Mesothelial cell of epicardium (in vitro differentiated cells): Measurements from ENCODE around the gene AOPEP. TPM values are rescaled to one million over a fixed set of nuclear protein-coding genes. Genes with fewer than 3 reads are reported as not detected.

Source experiments
- DNase-seq, 2 experiments: peaks; one replicate each; pipeline ENCODE4 v3.0.0; 2021; ENCODE audit warnings: low spot score in 2 of 2; ENCODE audit not compliant: unreplicated experiment in 2 of 2
- H3K27ac Mint-ChIP-seq: 2 replicates; pipeline ENCODE4 v1.8.0; 2021; ENCODE audit warnings: mixed read lengths
- H3K27me3 Mint-ChIP-seq: 2 replicates; pipeline ENCODE4 v1.8.0; 2021; ENCODE audit warnings: low read depth, mixed read lengths
- H3K36me3 Mint-ChIP-seq: 2 replicates; pipeline ENCODE4 v1.8.0; 2021; ENCODE audit warnings: mixed read lengths
- H3K4me1 Mint-ChIP-seq: 2 replicates; pipeline ENCODE4 v1.8.0; 2021; ENCODE audit warnings: mixed read lengths
- H3K4me3 Mint-ChIP-seq: 2 replicates; pipeline ENCODE4 v1.8.0; 2021; ENCODE audit warnings: mild to moderate bottlenecking, moderate library complexity, mixed read lengths
- H3K9me3 Mint-ChIP-seq: 2 replicates; pipeline ENCODE4 v1.8.0; 2021; ENCODE audit warnings: mixed read lengths
- CTCF ChIP-seq: fragments of 200-600 bp; sonication (generic); IDR thresholded peaks from one replicate; pipeline ENCODE4 v1.5.0; 2021; ENCODE audit warnings: antibody characterized with exemption; ENCODE audit not compliant: unreplicated experiment
- total RNA-seq: library from RNA; stranded (reverse); gene quantifications from 3 replicates; pipeline ENCODE4 v1.2.1, GENCODE V29; 2021

Gene AOPEP
- total RNA-seq, 1 donor from 2014 or later, result 63.0 TPM

- no peaks in the 10 kb centered on the region for H3K27me3 Mint-ChIP-seq
- H3K36me3 Mint-ChIP-seq, result peaks cover 7% of the 10 kb centered on the region
- H3K4me3 Mint-ChIP-seq, result no peak overlapping the region
- no peak for DNase-seq
- TF ChIP-seq CTCF, result no peak
- H3K9me3 Mint-ChIP-seq, result no peaks in the 10 kb centered on the region
- H3K27ac Mint-ChIP-seq, result no peak overlapping the region
- peaks cover 3% of the 10 kb centered on the region for H3K4me1 Mint-ChIP-seq
Observed at GRCh38 chr9:94772144-94772543, 45.6 kb downstream of the AOPEP start.

GRCh38 chr9:94772639-94773303 is 46.3 kb downstream of the AOPEP start:
- TF ChIP-seq CTCF, result no peak
- Mint-ChIP-seq H3K4me3 (no peak overlapping the region), H3K36me3 (peaks cover 6% of the 10 kb centered on the region), H3K27me3 (no peaks in the 10 kb centered on the region), H3K27ac (no peak overlapping the region), H3K9me3 (no peaks in the 10 kb centered on the region), H3K4me1 (peaks cover 1% of the 10 kb centered on the region)
- no peak for DNase-seq

GRCh38 chr9:94773655-94774054 is 47.2 kb downstream of the AOPEP start:
- Mint-ChIP-seq H3K27me3 (no peaks in the 10 kb centered on the region), H3K4me3 (no peak overlapping the region)
- no peak for TF ChIP-seq CTCF

GRCh38 chr9:94778013-94778412 is 51.5 kb downstream of the AOPEP start:
- Mint-ChIP-seq H3K27me3 (no peaks in the 10 kb centered on the region), H3K27ac (no peak overlapping the region), H3K4me1 (peaks cover 14% of the 10 kb centered on the region), H3K4me3 (no peak overlapping the region), H3K36me3 (peaks cover 9% of the 10 kb centered on the region), H3K9me3 (no peaks in the 10 kb centered on the region)
- DNase-seq, result no peak
- no peak for TF ChIP-seq CTCF

More at GRCh38 chr9:94773655-94774054, 47.2 kb downstream of the AOPEP start:
- peaks cover 2% of the 10 kb centered on the region for H3K4me1 Mint-ChIP-seq
- no peaks in the 10 kb centered on the region for H3K9me3 Mint-ChIP-seq
- H3K36me3 Mint-ChIP-seq, result peaks cover 9% of the 10 kb centered on the region
- no peak for DNase-seq
- H3K27ac Mint-ChIP-seq, result no peak overlapping the region

- no peak for DNase-seq
- Mint-ChIP-seq H3K27ac (peak overlapping the region; percentile 32), H3K9me3 (no peaks in the 10 kb centered on the region), H3K4me1 (peaks cover 18% of the 10 kb centered on the region), H3K27me3 (no peaks in the 10 kb centered on the region), H3K4me3 (no peak overlapping the region), H3K36me3 (peaks cover 4% of the 10 kb centered on the region)
- TF ChIP-seq CTCF, result no peak
Observed at GRCh38 chr9:94779031-94779430, 52.5 kb downstream of the AOPEP start.
